HG03064 (cell line): ENCODE results near the gene SH3RF3.

Source experiments
- ATAC-seq: cut with Tn5 transposase; IDR thresholded peaks from one replicate; pipeline ENCODE4 v1.9.1; 2021; ENCODE audit warnings: low read depth; ENCODE audit not compliant: unreplicated experiment

SH3RF3 gene

DNA sequence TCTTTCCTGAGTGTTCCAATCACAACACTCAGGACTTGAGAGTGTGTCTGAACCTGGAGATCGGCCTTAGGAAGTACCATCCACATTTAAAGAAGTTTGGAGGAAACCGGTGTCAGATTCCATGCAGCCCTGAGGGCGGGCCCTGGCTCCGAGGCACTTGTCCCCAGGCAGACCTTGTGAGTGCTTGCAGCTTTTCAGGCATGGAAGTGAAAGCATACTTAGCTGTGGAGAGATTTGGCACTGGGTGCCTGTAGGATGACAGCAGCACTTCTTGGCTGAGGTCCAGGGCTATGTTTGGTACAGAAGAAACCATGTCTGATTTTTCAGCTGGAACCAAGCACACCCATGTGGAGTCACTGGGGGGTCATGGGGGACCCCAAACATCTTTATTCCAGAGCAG lies 253.9 kb downstream of the SH3RF3 start:
- no peak for ATAC-seq

GRCh38 chr2:109383505-109384307 lies 254.7 kb downstream of the SH3RF3 start:
- ATAC-seq, result no peak

GRCh38 chr2:109384308-109385271 lies 255.6 kb downstream of the SH3RF3 start:
- ATAC-seq, result no peak

GRCh38 chr2:109385506-109385905 lies 256.5 kb downstream of the SH3RF3 start:
- ATAC-seq, result no peak

DNA sequence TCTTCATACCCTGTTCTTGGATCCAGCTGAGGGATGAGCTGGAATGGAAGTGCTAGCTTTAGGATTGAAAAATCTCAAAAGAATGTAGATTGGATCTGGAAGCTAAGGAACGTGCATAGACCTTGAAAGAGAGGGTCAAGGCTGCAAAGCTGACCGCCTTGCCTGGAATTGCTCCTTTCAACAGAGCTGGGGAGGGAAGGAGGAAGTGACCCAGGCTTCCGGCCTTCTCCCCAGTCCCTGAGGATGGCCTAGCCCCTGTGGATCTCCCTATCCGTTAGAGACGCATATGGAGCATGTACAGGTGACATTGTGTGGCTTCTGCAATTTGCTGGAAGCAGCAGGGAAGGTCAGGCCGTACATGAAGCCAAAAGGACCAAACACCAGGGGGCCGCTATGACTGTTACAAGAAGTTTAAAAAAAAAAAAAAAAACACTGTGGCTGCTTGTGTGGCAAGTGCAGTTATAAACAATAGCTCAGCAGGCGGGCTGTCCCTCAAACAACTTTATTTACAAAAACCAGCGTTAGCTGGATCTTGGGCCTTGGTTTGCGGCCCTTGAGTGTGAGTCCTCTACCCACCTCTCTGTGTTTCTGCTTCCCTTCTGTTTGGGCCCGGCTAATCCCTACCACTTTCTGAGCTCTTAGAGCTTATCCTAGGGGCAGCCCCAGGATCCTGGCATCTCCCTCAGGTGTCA lies 257.1 kb downstream of the SH3RF3 start:
- ATAC-seq, result no peak

DNA sequence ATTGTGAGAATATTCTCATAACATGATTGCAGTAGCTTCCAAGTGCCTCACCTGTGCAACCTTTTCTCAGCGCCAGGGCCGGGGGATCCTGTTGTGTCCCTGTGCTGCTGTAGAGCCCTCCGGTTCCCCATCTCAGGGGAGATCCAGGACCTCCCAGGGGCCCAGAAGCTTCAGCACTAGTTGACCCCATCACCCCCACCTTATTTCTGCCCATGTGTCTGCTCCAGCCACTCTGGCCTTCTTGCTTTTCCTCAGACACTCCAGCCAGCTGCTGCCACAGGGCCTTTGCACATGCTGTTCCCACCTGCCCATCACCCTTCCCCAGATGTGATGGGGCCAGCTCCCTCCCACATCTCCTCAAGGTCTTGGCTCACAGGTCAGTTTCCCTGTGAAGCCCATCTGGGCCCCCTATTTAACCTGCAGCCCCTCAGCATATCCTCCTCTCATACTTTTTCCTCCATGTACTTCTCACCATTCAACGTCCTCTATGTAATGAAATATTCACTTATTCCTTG lies 258.3 kb downstream of the SH3RF3 start:
- no peak for ATAC-seq

DNA sequence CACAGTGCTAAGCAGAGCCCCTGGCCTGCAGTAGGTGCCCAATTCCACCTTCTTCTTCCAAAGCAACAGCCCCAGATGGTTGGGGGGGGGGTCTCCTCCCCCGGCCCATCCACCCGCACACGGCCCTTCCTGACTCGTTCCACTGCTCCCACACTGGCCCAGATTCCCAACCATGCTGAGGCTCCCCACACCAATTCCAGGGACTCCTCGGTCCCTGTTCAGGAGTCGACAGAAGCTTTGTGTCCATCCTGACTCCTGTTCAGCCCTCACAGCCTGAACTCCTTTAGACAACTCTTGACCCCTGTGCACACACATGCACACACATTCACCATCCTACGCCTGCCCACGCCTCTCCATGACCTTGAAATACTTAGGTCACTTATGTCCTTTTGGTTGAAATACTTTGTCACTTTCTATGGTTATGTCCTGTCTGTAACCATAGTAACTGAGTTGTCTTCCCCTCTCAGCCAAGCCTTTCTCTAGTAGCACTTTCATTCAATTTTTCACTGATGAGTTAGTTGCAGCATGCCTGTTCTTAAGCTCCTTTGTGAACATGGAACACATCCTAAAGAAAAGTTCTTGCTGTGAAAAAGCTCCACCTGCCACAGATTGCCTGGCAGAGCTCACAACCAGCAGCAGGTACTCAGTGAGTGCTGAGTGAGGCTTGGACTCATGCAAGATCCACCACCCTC lies 258.9 kb downstream of the SH3RF3 start:
- no peak for ATAC-seq

DNA sequence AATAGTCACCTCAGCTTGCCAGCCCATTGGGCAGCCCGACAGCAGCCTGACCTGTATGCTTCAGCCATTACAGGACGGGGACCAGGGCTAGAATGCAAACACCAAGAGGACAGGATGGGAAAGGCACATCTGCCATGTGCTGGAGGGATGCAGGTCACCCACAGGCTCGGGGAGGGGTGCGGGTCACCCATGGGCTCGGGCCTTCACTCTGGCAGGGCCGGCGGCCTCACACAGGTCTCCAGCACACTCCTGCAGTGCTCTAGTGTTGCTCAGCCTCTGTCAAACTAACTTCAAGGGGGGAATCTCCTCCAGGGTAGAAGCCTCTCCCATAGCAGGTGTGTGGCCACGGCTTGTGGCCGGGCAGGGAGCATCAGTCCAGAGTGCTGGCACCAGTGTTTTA lies 262.2 kb downstream of the SH3RF3 start:
- no peak for ATAC-seq

- ATAC-seq, result no peak
These were observed 263.1 kb downstream of the SH3RF3 start for GRCh38 chr2:109392140-109392539.

DNA sequence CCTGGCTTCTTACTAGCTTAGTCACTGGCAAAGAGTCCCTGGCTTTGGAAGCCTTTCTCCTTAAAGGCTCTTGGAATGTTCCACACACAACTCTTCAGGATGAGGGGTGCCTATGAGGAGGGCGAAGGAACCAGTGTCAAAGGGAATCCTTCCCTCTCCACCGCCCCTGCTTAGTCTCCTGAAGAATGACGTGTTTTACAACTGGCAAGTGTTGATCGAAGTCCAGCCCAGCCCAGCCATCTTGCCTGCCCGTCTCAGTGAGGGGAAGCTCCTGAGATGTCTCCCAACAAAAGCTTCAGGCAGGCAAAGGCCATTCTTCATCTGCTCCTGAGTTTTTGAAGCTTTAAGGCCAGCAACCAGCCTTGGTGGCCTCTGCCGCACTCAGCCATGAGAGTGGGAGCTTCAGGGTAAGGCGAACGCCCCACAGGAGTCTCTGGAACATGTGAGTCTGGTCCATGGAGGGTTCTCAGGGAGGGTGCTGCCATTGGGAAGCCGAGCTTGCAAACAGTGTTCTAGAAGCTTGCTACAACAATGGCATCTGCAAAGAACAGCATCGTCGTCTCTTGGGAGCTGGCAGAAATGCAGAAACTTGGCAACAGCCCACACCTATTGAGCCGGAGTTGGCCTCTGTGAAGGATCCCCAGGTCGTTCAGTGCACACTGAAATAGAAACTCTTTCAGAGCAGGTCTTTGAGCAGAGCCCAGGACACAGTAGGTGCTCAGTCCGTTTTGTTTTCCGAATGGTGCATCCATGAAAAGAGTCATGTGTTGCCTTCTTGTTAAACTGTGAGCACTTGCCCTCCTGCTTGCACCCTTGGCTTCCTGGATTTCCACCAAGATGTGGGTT lies 264.0 kb downstream of the SH3RF3 start:
- no peak for ATAC-seq

- no peak for ATAC-seq
These were observed 264.6 kb downstream of the SH3RF3 start for GRCh38 chr2:109393662-109393972.

GRCh38 chr2:109395494-109396201 lies 266.6 kb downstream of the SH3RF3 start:
- ATAC-seq, result no peak

DNA sequence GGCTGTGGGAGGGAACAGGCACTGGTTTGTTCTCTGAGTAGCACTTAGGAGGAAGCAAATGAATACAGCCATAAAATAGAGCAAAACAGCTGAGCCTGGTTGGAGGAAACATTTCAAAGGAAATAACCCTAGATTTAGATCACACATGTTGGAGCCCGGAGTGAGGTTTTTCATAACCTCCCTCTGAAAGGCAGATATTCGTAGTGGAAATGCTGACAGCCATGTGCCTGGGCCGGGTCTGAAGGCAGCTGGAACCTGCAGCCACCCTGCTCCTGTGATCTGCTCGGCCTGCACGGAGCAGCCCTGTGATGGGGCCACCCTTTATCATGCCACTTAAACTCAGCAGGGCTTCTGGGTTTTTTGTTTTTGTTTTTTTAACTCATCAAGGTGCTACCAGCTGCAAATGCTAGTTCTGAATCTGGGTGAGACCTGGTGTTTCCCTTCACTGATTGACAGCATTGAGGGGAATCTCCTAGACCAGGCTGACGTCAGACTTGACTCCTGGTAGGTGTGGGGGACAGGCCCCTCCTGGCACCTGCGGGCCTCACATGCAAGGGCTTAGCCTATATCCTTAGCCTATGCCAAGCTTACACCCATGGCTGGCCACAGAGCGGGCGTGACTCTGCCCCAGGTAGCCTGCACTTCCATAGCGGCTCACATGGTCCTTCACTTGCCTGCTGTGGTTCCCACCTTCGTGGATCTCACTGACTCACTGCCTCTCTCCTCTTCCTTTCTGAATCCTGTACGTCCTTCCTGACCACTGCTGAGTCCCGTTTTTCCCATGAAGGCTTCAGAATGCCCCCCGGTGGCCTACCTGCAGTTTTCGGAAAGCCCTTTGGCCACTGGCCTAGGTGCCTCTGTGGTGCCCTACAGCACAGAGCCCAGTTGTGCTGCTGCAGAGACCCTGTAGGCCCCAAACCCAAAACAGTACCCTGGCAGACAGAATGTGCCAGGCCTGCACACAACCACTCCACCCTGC lies 267.5 kb downstream of the SH3RF3 start:
- no peak for ATAC-seq

- ATAC-seq, result no peak
These were observed 268.9 kb downstream of the SH3RF3 start for GRCh38 chr2:109397893-109398292.

DNA sequence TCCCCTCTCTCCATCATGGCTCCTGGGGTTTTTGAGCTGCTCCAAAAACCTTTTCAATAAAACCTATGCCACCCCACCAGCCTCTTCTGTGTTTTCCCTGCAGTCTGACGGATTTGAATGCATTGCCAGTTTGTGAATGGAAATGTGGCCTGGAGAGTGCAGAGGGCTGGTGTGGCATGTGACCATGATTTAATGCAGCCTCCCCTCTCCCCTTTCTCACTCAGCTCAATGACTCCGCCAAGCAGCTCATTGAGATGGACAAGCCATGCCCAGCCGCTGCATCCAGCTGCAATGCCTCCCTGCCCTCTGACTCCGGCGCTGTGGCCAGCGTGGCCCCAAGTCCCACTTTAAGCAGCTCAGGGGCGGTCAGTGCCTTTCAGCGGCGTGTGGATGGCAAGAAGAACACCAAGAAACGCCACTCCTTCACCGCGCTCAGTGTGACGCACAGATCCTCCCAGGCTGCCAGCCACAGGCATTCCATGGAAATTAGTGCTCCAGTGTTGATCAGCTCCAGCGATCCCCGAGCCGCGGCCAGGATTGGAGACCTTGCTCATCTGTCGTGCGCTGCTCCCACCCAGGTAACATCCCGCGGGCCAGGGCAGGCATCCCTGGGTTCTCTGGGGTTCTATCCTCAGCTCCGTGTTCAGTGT lies 269.5 kb downstream of the SH3RF3 start:
- no peak for ATAC-seq

GRCh38 chr2:109399066-109399465 lies 270.1 kb downstream of the SH3RF3 start:
- no peak for ATAC-seq

DNA sequence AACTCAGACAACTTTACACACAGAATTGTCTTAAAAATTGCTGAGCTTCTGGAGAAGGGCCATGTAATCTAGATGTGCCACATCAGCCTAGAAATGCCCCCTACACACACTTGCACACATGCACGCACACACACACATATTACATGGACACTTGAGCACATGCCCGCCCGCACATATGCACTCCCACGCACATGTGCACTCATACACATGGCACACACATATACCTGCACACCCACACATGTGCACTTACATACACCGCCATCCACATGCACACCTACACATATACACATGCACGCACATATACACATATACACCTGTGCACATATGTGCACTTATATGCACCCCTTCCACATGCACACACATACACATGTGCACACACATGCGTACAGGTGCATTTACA lies 271.1 kb downstream of the SH3RF3 start:
- ATAC-seq, result no peak
